Measurements from ENCODE around the gene GPSM3. TPM values are rescaled to one million over a fixed set of nuclear protein-coding genes. Genes with fewer than 3 reads are reported as not detected.
A peak's percentile ranks its signal among the peaks of the same experiment; 100 is the strongest.

GPSM3 gene
- total and polyA plus RNA-seq, 2 of the 13 experiments (the other 11 are each of a cell fraction or from before 2014, with no cell fraction given): 0.18 to 6.2 TPM

- TF ChIP-seq KDM5A (IDR thresholded peaks at IDR 0.05; ENCODE audit: borderline replicate concordance, low read length): peak; percentile 84
- 0 out of 2 replicates have a peak, but pooled peaks have one; percentile 41 for TF ChIP-seq ZNF335 (CRISPR knock-in tag; IDR thresholded peaks at IDR 0.05)
- no peak for TF ChIP-seq ZNF546 (CRISPR knock-in tag; conservative IDR thresholded peaks at IDR 0.05)
- no peak for TF ChIP-seq HDAC6 (IDR thresholded peaks at IDR 0.05; ENCODE audit: low read depth, low read length)
- TF ChIP-seq HMG20A (CRISPR knock-in tag; IDR thresholded peaks at IDR 0.05; ENCODE audit: borderline replicate concordance): no peak
- TF ChIP-seq NR2F1 (CRISPR knock-in tag; IDR thresholded peaks at IDR 0.05): peak in 1 of 2 experiments; percentile 41; a peak in 2 of 4 replicates
- peak; percentile 16 for TF ChIP-seq RBM22 (optimal IDR thresholded peaks at IDR 0.05; ENCODE audit: low read length)
- no peak for TF ChIP-seq ZNF326 (CRISPR knock-in tag; IDR thresholded peaks at IDR 0.05; ENCODE audit: borderline replicate concordance)
- peak; percentile 42; the same call in 1 of the 2 replicates for TF ChIP-seq JUNB (CRISPR knock-in tag; IDR thresholded peaks at IDR 0.05; ENCODE audit: borderline replicate concordance)
- no peak for TF ChIP-seq KLF13 (CRISPR knock-in tag; IDR thresholded peaks at IDR 0.05)
- TF ChIP-seq, protein P1, sequence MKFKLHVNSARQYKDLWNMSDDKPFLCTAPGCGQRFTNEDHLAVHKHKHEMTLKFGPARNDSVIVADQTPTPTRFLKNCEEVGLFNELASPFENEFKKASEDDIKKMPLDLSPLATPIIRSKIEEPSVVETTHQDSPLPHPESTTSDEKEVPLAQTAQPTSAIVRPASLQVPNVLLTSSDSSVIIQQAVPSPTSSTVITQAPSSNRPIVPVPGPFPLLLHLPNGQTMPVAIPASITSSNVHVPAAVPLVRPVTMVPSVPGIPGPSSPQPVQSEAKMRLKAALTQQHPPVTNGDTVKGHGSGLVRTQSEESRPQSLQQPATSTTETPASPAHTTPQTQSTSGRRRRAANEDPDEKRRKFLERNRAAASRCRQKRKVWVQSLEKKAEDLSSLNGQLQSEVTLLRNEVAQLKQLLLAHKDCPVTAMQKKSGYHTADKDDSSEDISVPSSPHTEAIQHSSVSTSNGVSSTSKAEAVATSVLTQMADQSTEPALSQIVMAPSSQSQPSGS (CRISPR knock-in tag; IDR thresholded peaks at IDR 0.05): 0 out of 2 replicates have a peak, but pooled peaks have one; percentile 23
- no peak for TF ChIP-seq KDM6A (CRISPR knock-in tag; IDR thresholded peaks at IDR 0.05; ENCODE audit: low read depth)
- peak; percentile 48; the same call in 1 of the 2 replicates for TF ChIP-seq KDM2A (CRISPR knock-in tag; IDR thresholded peaks at IDR 0.05; ENCODE audit: borderline replicate concordance, low read depth)
- no peak for TF ChIP-seq CHCHD3 (CRISPR knock-in tag; IDR thresholded peaks at IDR 0.05)
- 0 out of 2 replicates have a peak, but pooled peaks have one; percentile 14 for TF ChIP-seq KLF9 (CRISPR knock-in tag; IDR thresholded peaks at IDR 0.05; ENCODE audit: low read depth)
- TF ChIP-seq ZZZ3 (CRISPR knock-in tag; IDR thresholded peaks at IDR 0.05; ENCODE audit: borderline replicate concordance): no peak
- TF ChIP-seq, protein P2, sequence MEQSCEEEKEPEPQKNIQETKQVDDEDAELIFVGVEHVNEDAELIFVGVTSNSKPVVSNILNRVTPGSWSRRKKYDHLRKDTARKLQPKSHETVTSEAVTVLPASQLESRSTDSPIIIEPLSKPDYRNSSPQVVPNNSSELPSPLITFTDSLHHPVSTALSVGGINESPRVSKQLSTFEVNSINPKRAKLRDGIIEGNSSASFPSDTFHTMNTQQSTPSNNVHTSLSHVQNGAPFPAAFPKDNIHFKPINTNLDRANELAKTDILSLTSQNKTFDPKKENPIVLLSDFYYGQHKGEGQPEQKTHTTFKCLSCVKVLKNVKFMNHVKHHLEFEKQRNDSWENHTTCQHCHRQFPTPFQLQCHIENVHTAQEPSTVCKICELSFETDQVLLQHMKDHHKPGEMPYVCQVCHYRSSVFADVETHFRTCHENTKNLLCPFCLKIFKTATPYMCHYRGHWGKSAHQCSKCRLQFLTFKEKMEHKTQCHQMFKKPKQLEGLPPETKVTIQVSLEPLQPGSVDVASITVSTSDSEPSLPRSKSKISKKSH (CRISPR knock-in tag; IDR thresholded peaks at IDR 0.05; ENCODE audit: borderline replicate concordance): no peak
- TF ChIP-seq ZMYM4 (CRISPR knock-in tag; IDR thresholded peaks at IDR 0.05): peak; percentile 3; the same call in 1 of the 2 replicates
- no peak for TF ChIP-seq SNAPC5 (CRISPR knock-in tag; IDR thresholded peaks at IDR 0.05; ENCODE audit: borderline replicate concordance)
- TF ChIP-seq MTF2 (CRISPR knock-in tag; IDR thresholded peaks at IDR 0.05; ENCODE audit: borderline replicate concordance): no peak
- peak; percentile 19 for TF ChIP-seq CBX1 (IDR thresholded peaks at IDR 0.05; ENCODE audit: low read depth)
- TF ChIP-seq ZFP90 (CRISPR knock-in tag; IDR thresholded peaks at IDR 0.05; ENCODE audit: borderline replicate concordance): 0 out of 2 replicates have a peak, but pooled peaks have one; percentile 53
- TF ChIP-seq TFDP1 (CRISPR knock-in tag; IDR thresholded peaks at IDR 0.05; ENCODE audit: borderline replicate concordance): 0 out of 2 replicates have a peak, but pooled peaks have one; percentile 4
- no peak for TF ChIP-seq FOXM1 (CRISPR knock-in tag; IDR thresholded peaks at IDR 0.05)
- TF ChIP-seq ZNF431 (CRISPR knock-in tag; IDR thresholded peaks at IDR 0.05; ENCODE audit: borderline replicate concordance, low read depth): no peak
These were observed 13.6 kb downstream of the GPSM3 start (continued) for GRCh38 chr6:32178547-32179440.
